GM12872 (cell line): ENCODE measurements around the gene LMO3.

ENCODE experiments used
- TF ChIP-seq, protein P1 (sequence below): IDR thresholded peaks from 3 replicates; pipeline ENCODE4 v1.5.1; 2011; ENCODE audit warnings: low read depth, mild to moderate bottlenecking, low read length, moderate library complexity; ENCODE audit not compliant: insufficient read depth

LMO3 gene

DNA sequence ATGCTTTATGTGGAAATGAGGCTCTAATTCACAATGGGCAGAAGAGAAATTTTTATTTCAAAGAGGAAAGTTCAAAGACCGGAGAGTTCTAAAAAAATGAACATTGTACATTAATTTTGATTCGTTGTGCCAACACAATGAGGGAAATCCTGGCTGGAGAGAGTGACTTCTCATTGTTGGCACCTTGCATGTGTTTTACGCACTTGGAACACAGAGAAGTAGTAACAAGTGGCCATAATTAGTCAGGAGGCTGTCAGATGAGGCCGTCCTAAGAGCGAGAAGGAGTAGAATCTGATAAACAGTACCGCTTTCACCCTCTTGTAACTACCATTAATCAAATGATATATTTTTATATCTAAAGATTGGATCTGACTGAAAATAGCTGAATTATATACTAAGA lies 6.9 kb downstream of the LMO3 start:
- TF ChIP-seq, protein P1, sequence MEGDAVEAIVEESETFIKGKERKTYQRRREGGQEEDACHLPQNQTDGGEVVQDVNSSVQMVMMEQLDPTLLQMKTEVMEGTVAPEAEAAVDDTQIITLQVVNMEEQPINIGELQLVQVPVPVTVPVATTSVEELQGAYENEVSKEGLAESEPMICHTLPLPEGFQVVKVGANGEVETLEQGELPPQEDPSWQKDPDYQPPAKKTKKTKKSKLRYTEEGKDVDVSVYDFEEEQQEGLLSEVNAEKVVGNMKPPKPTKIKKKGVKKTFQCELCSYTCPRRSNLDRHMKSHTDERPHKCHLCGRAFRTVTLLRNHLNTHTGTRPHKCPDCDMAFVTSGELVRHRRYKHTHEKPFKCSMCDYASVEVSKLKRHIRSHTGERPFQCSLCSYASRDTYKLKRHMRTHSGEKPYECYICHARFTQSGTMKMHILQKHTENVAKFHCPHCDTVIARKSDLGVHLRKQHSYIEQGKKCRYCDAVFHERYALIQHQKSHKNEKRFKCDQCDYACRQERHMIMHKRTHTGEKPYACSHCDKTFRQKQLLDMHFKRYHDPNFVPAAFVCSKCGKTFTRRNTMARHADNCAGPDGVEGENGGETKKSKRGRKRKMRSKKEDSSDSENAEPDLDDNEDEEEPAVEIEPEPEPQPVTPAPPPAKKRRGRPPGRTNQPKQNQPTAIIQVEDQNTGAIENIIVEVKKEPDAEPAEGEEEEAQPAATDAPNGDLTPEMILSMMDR, result no peak

DNA sequence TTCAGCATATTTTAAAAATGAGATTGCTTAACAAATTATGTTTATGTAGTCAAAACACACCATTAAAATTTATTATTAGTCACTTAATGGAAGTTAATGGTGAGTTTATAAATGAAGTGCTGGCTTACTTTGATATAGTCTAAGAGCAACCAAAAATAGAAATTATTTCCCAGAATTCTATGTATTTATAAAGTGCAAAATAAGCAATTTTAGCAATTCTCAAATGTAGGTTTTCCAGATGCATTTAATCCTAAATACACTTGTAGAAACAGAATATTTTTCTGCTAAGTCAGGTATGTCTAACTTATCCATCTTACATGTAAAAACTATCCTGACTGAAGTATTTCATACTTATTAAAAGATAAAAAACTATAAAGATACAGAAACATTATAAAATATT lies 11.2 kb downstream of the LMO3 start:
- TF ChIP-seq, protein P1, result no peak

DNA sequence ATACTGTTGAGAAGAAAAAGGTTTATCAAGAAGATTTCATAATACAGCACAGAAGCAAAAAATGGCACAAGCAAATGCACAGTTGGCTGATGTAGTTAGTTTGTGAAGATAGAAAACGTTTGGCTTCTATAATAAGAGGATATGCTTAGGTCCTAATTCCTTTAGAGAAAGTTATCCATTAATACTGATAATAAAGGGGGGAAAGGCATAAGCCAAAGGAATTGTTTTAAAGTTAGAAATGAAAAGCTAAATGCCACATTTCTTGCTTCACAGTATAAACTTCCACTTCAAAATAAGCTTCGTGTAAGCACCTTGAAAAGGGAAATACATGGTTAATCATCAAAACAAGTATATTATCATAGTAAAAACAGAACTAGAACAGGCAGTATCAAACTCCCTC lies 12.4 kb downstream of the LMO3 start:
- TF ChIP-seq, protein P1, result no peak

DNA sequence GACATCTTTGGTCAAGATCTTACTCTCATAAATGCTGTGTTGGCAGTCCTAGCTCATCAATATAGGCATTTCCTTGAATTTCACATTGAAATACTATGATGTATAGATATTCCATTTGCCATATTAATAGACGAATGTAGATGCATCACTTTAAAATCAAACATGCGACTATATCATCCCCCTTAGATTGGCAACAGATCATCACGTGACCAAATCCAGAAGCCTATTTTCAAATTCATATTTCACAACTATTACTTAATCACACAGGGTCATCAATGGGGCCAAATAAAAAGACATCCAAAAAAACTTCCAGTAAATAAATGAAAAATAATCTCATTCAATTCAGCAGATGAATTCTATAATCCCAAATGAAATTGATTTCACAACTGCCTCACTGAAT lies 15.3 kb downstream of the LMO3 start:
- TF ChIP-seq, protein P1, result no peak

DNA sequence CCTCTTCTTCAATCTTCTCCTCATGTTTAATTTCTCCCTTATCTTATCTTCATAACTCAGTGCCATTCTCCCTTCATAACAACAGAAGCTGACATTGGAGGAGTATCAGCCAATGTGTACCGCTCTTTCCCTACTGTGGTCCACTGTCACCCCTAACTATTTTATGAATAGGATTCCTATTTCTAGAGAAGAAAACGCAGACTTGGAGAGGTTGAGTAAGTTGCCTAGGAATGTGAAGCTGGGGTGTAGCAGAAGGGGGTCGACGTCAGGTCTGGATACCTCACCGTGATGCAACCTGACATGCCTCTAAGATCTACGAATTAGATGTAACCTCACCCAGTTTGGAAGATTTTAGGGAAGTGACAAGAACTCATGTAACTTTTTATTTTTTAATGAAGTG lies 17.1 kb downstream of the LMO3 start:
- TF ChIP-seq, protein P1, result no peak

DNA sequence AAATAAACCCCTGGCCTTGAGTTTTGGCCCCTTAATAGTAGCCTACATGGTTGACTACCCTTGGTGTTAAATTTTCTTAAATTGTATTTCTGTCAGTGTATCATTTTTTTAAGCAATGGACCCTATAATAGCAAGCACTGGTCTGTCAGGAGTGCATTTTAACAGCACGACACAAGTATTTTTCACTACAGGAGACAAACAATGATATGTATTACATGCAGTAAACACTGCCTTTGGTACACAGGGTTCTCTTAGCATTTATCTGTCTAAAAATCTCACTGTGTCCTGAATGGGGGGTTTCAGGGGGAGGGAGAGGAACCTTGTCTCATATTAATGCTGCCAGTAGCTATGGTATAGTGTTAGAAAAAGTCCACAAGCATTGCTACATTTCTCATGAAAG lies 18.4 kb downstream of the LMO3 start:
- TF ChIP-seq, protein P1, result no peak

DNA sequence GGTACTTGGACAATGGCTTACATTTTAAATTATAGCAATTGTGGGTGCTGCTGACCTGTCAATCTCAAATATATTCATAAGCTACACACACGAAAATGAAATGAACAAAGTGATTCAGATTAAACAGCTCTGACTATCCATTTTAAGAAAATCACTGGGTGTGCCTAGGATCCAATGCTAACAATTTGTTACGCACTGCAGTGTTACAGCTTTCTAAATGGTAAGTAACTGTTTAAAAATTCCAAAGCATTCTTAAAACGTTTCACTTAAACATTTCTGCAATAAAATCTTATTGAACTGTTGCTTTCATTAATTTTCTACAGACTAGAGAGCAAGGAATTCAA lies 18.9 kb downstream of the LMO3 start:
- TF ChIP-seq, protein P1, result no peak
